ENCODE measurements around the gene WDR35. TPM values are rescaled to one million over a fixed set of nuclear protein-coding genes. Genes with fewer than 3 reads are reported as not detected.
A peak's percentile ranks its signal among the peaks of the same experiment; 100 is the strongest.

The WDR35 gene
- total and polyA plus RNA-seq, 2 of the 4 experiments (the other 2 are of a cell fraction), result 3.4 to 8.1 TPM

DNA sequence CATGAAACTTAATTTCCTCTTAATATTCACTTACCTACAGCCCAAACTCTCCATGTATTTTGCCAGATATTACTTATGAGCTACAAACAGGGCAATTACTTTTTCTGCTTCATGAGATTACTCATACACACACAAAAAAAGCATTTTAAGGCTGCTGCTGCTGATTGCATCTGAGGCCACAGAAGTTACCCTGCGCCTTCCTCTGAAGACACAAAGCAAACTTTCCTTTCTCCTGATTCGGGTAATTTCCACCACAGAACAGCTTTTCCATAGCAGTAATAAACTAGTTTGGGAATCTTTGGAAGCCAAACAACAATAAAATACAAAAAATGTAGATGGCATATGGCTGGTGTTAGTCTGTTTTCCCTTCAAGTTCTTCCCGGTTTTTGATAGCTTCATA, 94.4 kb downstream of the WDR35 start:
- BruUV-seq (replicated peaks), result no TSS peak
- ChIA-PET POLR2A (ENCODE audit: unreplicated experiment) (no interaction called here), CTCF (no interaction called here)
- Histone ChIP-seq H3K4me3 (ENCODE audit: insufficient read depth, low read depth, low read length) (no peak overlapping the region), H2BK5ac (ENCODE audit: low read depth, low read length, poor library complexity, severe bottlenecking) (no peak overlapping the region), H2AK9ac (replicated peaks; ENCODE audit: low read depth, low read length, poor library complexity) (no peak overlapping the region), H2BK15ac (ENCODE audit: low read depth, low read length) (no peak overlapping the region), H2BK120ac (ENCODE audit: low read depth, low read length) (no peak overlapping the region), H3K4me2 (ENCODE audit: low read depth, low read length) (no peak overlapping the region), H3K18ac (ENCODE audit: low read depth, low read length) (no peak overlapping the region), H2AFZ (replicated peaks; ENCODE audit: low read length, poor library complexity) (no peak overlapping the region), H3K4ac (ENCODE audit: low read depth, low read length) (no peak overlapping the region), H4K20me1 (ENCODE audit: insufficient read depth, low read length) (peaks cover 10% of the 10 kb centered on the region; the same call in 1 of the 2 replicates), H3K27ac (ENCODE audit: insufficient read depth, low read length) (no peak overlapping the region), H4K8ac (ENCODE audit: low read depth in 2 of 2, low read length in 2 of 2) (no peak overlapping the region), H3K4me1 (ENCODE audit: control insufficient read depth, insufficient read depth, low read length) (peaks cover 11% of the 10 kb centered on the region), H2BK20ac (ENCODE audit: low read depth, low read length) (no peak overlapping the region; the same call in 1 of the 2 replicates), H4K5ac (ENCODE audit: low read depth, low read length) (no peak overlapping the region), H3K9me1 (ENCODE audit: insufficient read depth, low read length) (0 out of 2 replicates have a peak, but pooled peaks cover 1% of the 10 kb centered on the region), H3K36me3 (ENCODE audit: control insufficient read depth, insufficient read depth, low read length) (peaks cover 4% of the 10 kb centered on the region), H3K9me3 (ENCODE audit: control insufficient read depth, insufficient read depth, low read length) (no peaks in the 10 kb centered on the region), H3K23ac (ENCODE audit: low read depth, low read length) (no peak overlapping the region), H3K27me3 (ENCODE audit: control insufficient read depth, insufficient read depth, low read length) (no peaks in the 10 kb centered on the region), H3K56ac (ENCODE audit: extremely low read depth, insufficient read depth, low read length) (no peak overlapping the region), H3K9ac (ENCODE audit: low read depth, low read length) (no peak overlapping the region; the same call in 1 of the 2 replicates), H2AK5ac (ENCODE audit: low read depth, low read length) (no peak overlapping the region), H3K14ac (replicated peaks; ENCODE audit: low read depth, low read length) (no peak overlapping the region), H4K91ac (ENCODE audit: insufficient read depth, low read depth, low read length) (no peak overlapping the region), H3K79me1 (ENCODE audit: low read depth in 1 of 2, low read length in 2 of 2) (peaks cover 14 to 39% of the 10 kb centered on the region in 2 experiments)
- ATAC-seq (ENCODE audit: low read depth) (0 out of 2 replicates have a peak, but pooled peaks have one; percentile 21), DNase-seq (no peak)
- in situ Hi-C loops (cut with MboI; ENCODE audit: low sequenced_read_pairs), result no loop called here
- no CpG with 5 or more reads among the region's 3 CpGs for WGBS, 2 experiments (ENCODE audit: extremely low coverage in 2 of 2, insufficient read length in 1 of 2)
- intact Hi-C loops (cut with micrococcal nuclease), result no loop called here
- dilution Hi-C loops (cut with HindIII; ENCODE audit: low sequenced_read_pairs, unreplicated experiment), result no loop called here
- no peak for TF ChIP-seq POLR2A (IDR thresholded peaks at IDR 0.05; ENCODE audit: low read depth, low read length)
- no peak for TF ChIP-seq MAZ (IDR thresholded peaks at IDR 0.05; ENCODE audit: borderline replicate concordance, low read depth, low read length)
- no peak for TF ChIP-seq SMC3 (IDR thresholded peaks at IDR 0.05; ENCODE audit: low read depth, low read length)
